ENCODE measurements around the gene SPOCK1. TPM values are rescaled to one million over a fixed set of nuclear protein-coding genes. Genes with fewer than 3 reads are reported as not detected.
A peak's percentile ranks its signal among the peaks of the same experiment; 100 is the strongest.

SPOCK1 gene
- total RNA-seq, 1 experiment from 2014 or later: 58.9 TPM

GRCh38 chr5:137300411-137301240, 198.5 kb downstream of the SPOCK1 start:
- peak; percentile 66 for DNase-seq (ENCODE audit: low read depth)

GRCh38 chr5:137296213-137296781, 202.8 kb downstream of the SPOCK1 start:
- DNase-seq (ENCODE audit: low read depth): no peak

GRCh38 chr5:137294604-137295003, 204.5 kb downstream of the SPOCK1 start:
- DNase-seq (ENCODE audit: low read depth): no peak

GRCh38 chr5:137292461-137293027, 206.6 kb downstream of the SPOCK1 start:
- DNase-seq (ENCODE audit: low read depth): no peak

GRCh38 chr5:137291436-137291835, 207.7 kb downstream of the SPOCK1 start:
- DNase-seq (ENCODE audit: low read depth): no peak

GRCh38 chr5:137291031-137291430, 208.1 kb downstream of the SPOCK1 start:
- no peak for DNase-seq (ENCODE audit: low read depth)

GRCh38 chr5:137290373-137290772, 208.8 kb downstream of the SPOCK1 start:
- DNase-seq (ENCODE audit: low read depth): no peak

- no peak for DNase-seq (ENCODE audit: low read depth)
Measured at GRCh38 chr5:137289856-137290255, 209.3 kb downstream of the SPOCK1 start.

- no peak for DNase-seq (ENCODE audit: low read depth)
Measured at GRCh38 chr5:137287569-137287968, 211.6 kb downstream of the SPOCK1 start.

- no peak for DNase-seq (ENCODE audit: low read depth)
Measured at GRCh38 chr5:137286025-137286610, 213.0 kb downstream of the SPOCK1 start.

GRCh38 chr5:137283801-137284200, 215.3 kb downstream of the SPOCK1 start:
- no peak for DNase-seq (ENCODE audit: low read depth)

GRCh38 chr5:137282216-137282615, 216.9 kb downstream of the SPOCK1 start:
- DNase-seq (ENCODE audit: low read depth): peak; percentile 29

GRCh38 chr5:137281201-137281600, 217.9 kb downstream of the SPOCK1 start:
- DNase-seq (ENCODE audit: low read depth): no peak

- no peak for DNase-seq (ENCODE audit: low read depth)
Measured at GRCh38 chr5:137280656-137281055, 218.5 kb downstream of the SPOCK1 start.

- no peak for DNase-seq (ENCODE audit: low read depth)
Measured at GRCh38 chr5:137279521-137280231, 219.4 kb downstream of the SPOCK1 start.

GRCh38 chr5:137278476-137278875, 220.7 kb downstream of the SPOCK1 start:
- no peak for DNase-seq (ENCODE audit: low read depth)

- no peak for DNase-seq (ENCODE audit: low read depth)
Measured at GRCh38 chr5:137275083-137275482, 224.0 kb downstream of the SPOCK1 start.

- peak; percentile 50 for DNase-seq (ENCODE audit: low read depth)
Measured at GRCh38 chr5:137273511-137273910, 225.6 kb downstream of the SPOCK1 start.

- DNase-seq (ENCODE audit: low read depth): no peak
Measured at GRCh38 chr5:137272831-137273230, 226.3 kb downstream of the SPOCK1 start.

- DNase-seq (ENCODE audit: low read depth): no peak
Measured at GRCh38 chr5:137269946-137270345, 229.2 kb downstream of the SPOCK1 start.

GRCh38 chr5:137269274-137269673, 229.9 kb downstream of the SPOCK1 start:
- DNase-seq (ENCODE audit: low read depth): no peak

- DNase-seq (ENCODE audit: low read depth): no peak
Measured at GRCh38 chr5:137268646-137269045, 230.5 kb downstream of the SPOCK1 start.

Data from RPMI7951 (cell line).